Lower leg skin (tissue), 3 donors: ENCODE results near the gene FLNC.

Source experiments
- POLR2A ChIP-seq, 2 donors: fragments of 450-650 bp; IDR thresholded peaks; one replicate each; pipeline ENCODE4 v1.6.1; 2016 to 2017; ENCODE audit warnings: antibody characterized with exemption in 2 of 2, mild to moderate bottlenecking in 1 of 2, moderate library complexity in 1 of 2
- TF ChIP-seq, protein P1 (sequence below), 3 donors: fragments of 450-650 bp; IDR thresholded peaks; one replicate each; pipeline ENCODE4 v1.5.1; 2016; ENCODE audit warnings: antibody characterized with exemption in 3 of 3, mild to moderate bottlenecking in 3 of 3, moderate library complexity in 2 of 3

- TF ChIP-seq, protein P1, sequence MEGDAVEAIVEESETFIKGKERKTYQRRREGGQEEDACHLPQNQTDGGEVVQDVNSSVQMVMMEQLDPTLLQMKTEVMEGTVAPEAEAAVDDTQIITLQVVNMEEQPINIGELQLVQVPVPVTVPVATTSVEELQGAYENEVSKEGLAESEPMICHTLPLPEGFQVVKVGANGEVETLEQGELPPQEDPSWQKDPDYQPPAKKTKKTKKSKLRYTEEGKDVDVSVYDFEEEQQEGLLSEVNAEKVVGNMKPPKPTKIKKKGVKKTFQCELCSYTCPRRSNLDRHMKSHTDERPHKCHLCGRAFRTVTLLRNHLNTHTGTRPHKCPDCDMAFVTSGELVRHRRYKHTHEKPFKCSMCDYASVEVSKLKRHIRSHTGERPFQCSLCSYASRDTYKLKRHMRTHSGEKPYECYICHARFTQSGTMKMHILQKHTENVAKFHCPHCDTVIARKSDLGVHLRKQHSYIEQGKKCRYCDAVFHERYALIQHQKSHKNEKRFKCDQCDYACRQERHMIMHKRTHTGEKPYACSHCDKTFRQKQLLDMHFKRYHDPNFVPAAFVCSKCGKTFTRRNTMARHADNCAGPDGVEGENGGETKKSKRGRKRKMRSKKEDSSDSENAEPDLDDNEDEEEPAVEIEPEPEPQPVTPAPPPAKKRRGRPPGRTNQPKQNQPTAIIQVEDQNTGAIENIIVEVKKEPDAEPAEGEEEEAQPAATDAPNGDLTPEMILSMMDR (IDR thresholded peaks at IDR 0.05) = no peak
- no peak for TF ChIP-seq POLR2A (IDR thresholded peaks at IDR 0.05)
These were observed 69.2 kb downstream of the FLNC start for GRCh38 chr7:128899392-128899791.
